HepG2 (cell line): ENCODE data around the gene MARK2. TPM values are rescaled to one million over a fixed set of nuclear protein-coding genes. Genes with fewer than 3 reads are reported as not detected.

Source experiments
- CC2D1A ChIP-seq: sonication (generic); formaldehyde crosslinking; IDR thresholded peaks from 2 replicates; pipeline ENCODE4 v1.8.1; 2023; ENCODE audit warnings: mild to moderate bottlenecking, missing genetic modification reagents
- KDM4B ChIP-seq: sonication (generic); formaldehyde crosslinking; IDR thresholded peaks from 2 replicates; pipeline ENCODE4 v1.4.0; 2020; ENCODE audit warnings: missing genetic modification reagents
- MIER3 ChIP-seq: IDR thresholded peaks from 2 replicates; pipeline ENCODE4 v1.6.1; 2016; ENCODE audit warnings: missing compliant biosample characterization, borderline replicate concordance
- MLX ChIP-seq: IDR thresholded peaks from 2 replicates; pipeline ENCODE4 v1.6.1; 2016
- NPAS2 ChIP-seq: sonication (generic); formaldehyde crosslinking; IDR thresholded peaks from 2 replicates; pipeline ENCODE4 v1.8.0; 2022; ENCODE audit warnings: mild to moderate bottlenecking, missing genetic modification reagents, borderline replicate concordance
- NR2C2 ChIP-seq: sonication (generic); formaldehyde crosslinking; IDR thresholded peaks from 2 replicates; pipeline ENCODE4 v1.4.0; 2020; ENCODE audit warnings: missing genetic modification reagents, mild to moderate bottlenecking, moderate library complexity, borderline replicate concordance
- NR2F2 ChIP-seq: IDR thresholded peaks from 2 replicates; pipeline ENCODE4 v1.6.1; 2012; ENCODE audit warnings: low read depth, inconsistent platforms, borderline replicate concordance
- RNF219 ChIP-seq: sonication (generic); formaldehyde crosslinking; IDR thresholded peaks from 2 replicates; pipeline ENCODE4 v1.5.0; 2020; ENCODE audit warnings: mild to moderate bottlenecking, missing genetic modification reagents
- RXRB ChIP-seq: IDR thresholded peaks from 2 replicates; pipeline ENCODE4 v1.6.1; 2016; ENCODE audit warnings: borderline replicate concordance, missing genetic modification reagents, missing compliant biosample characterization
- TARDBP ChIP-seq: sonication (generic); formaldehyde crosslinking; IDR thresholded peaks from 2 replicates; pipeline ENCODE4 v1.8.0; 2022; ENCODE audit warnings: mild to moderate bottlenecking, missing genetic modification reagents
- TCF7L2 ChIP-seq: IDR thresholded peaks from 2 replicates; pipeline ENCODE4 v1.6.1; 2011; ENCODE audit warnings: mild to moderate bottlenecking, low read depth, low read length, moderate library complexity
- ZBTB2 ChIP-seq: sonication (generic); formaldehyde crosslinking; IDR thresholded peaks from 2 replicates; pipeline ENCODE4 v1.8.0; 2022; ENCODE audit warnings: low read depth, missing genetic modification reagents
- ZNF138 ChIP-seq: sonication (generic); formaldehyde crosslinking; IDR thresholded peaks from 2 replicates; pipeline ENCODE4 v1.5.0; 2020; ENCODE audit warnings: mild to moderate bottlenecking, low read depth, missing genetic modification reagents
- ZNF556 ChIP-seq: sonication (generic); formaldehyde crosslinking; IDR thresholded peaks from 2 replicates; pipeline ENCODE4 v1.4.0; 2020; ENCODE audit warnings: mild to moderate bottlenecking, missing genetic modification reagents, borderline replicate concordance
- ZNF563 ChIP-seq: sonication (generic); formaldehyde crosslinking; IDR thresholded peaks from 2 replicates; pipeline ENCODE4 v1.8.0; 2022; ENCODE audit warnings: mild to moderate bottlenecking, moderate library complexity, missing genetic modification reagents
- ZNF746 ChIP-seq: sonication (generic); formaldehyde crosslinking; IDR thresholded peaks from 2 replicates; pipeline ENCODE4 v1.8.0; 2022; ENCODE audit warnings: mild to moderate bottlenecking, missing genetic modification reagents
- polyA plus RNA-seq, 8 experiments: library from polyadenylated mRNA; depleted of rRNA in 3 of 8; stranded (reverse) in 7 of 8; unstranded in 1 of 8; fragments of >200 nt; fragmentation: Illumina TruSeq in 4 of 8; extraction: Trizol in 4 of 8; gene quantifications; 2 replicates each; pipeline versions ENCODE4 v1.2.1 to v1.2.3, GENCODE V29; 2011 to 2016; ENCODE audit warnings: low read depth in 4 of 8, missing spikeins in 1 of 8, mixed read lengths in 1 of 8; ENCODE audit not compliant: insufficient read depth in 1 of 8
- total RNA-seq, 5 experiments: library from RNA; depleted of rRNA; stranded (reverse); fragments of >200 nt; fragmentation: Illumina TruSeq; extraction: Trizol; gene quantifications; 2 replicates each; pipeline ENCODE4 v1.2.3, GENCODE V29; 2016; ENCODE audit warnings: low read depth in 1 of 5
- TF ChIP-seq, protein P1 (sequence below): sonication (generic); formaldehyde crosslinking; IDR thresholded peaks from 2 replicates; pipeline ENCODE4 v1.4.0; 2020; ENCODE audit warnings: missing genetic modification reagents

Gene MARK2
- total and polyA plus RNA-seq, 2 of the 13 experiments (the other 11 are each of a cell fraction or from before 2014, with no cell fraction given): 13.5 to 13.9 TPM

- TF ChIP-seq ZBTB2 (CRISPR knock-in tag) (peak; percentile 84), RXRB (CRISPR knock-in tag) (peak; percentile 50; the same call in 1 of the 2 replicates), NR2F2 (no peak), MLX (CRISPR knock-in tag) (peak; percentile 96), CC2D1A (CRISPR knock-in tag) (no peak), NR2C2 (peak; percentile 35; the same call in 1 of the 2 replicates), NPAS2 (CRISPR knock-in tag) (no peak), ZNF746 (peak; percentile 66; the same call in 1 of the 2 replicates), MIER3 (peak; percentile 54; the same call in 1 of the 2 replicates), ZNF138 (CRISPR knock-in tag) (peak; percentile 91; the same call in 1 of the 2 replicates), ZNF563 (CRISPR knock-in tag) (peak; percentile 35; the same call in 1 of the 2 replicates), ZNF556 (CRISPR knock-in tag) (peak; percentile 3; the same call in 1 of the 2 replicates), KDM4B (CRISPR knock-in tag) (0 out of 2 replicates have a peak, but pooled peaks have one; percentile 24), RNF219 (CRISPR knock-in tag) (no peak), TARDBP (CRISPR knock-in tag) (peak; percentile 74; the same call in 1 of the 2 replicates), TCF7L2 (no peak)
- TF ChIP-seq, protein P1, sequence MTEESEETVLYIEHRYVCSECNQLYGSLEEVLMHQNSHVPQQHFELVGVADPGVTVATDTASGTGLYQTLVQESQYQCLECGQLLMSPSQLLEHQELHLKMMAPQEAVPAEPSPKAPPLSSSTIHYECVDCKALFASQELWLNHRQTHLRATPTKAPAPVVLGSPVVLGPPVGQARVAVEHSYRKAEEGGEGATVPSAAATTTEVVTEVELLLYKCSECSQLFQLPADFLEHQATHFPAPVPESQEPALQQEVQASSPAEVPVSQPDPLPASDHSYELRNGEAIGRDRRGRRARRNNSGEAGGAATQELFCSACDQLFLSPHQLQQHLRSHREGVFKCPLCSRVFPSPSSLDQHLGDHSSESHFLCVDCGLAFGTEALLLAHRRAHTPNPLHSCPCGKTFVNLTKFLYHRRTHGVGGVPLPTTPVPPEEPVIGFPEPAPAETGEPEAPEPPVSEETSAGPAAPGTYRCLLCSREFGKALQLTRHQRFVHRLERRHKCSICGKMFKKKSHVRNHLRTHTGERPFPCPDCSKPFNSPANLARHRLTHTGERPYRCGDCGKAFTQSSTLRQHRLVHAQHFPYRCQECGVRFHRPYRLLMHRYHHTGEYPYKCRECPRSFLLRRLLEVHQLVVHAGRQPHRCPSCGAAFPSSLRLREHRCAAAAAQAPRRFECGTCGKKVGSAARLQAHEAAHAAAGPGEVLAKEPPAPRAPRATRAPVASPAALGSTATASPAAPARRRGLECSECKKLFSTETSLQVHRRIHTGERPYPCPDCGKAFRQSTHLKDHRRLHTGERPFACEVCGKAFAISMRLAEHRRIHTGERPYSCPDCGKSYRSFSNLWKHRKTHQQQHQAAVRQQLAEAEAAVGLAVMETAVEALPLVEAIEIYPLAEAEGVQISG (CRISPR knock-in tag): peak; percentile 68
Measured at GRCh38 chr11:63919267-63920125, 80.6 kb downstream of the MARK2 start (continued).
